Muscle of leg (tissue), 11 donors: Measurements from ENCODE around the gene EMD. TPM values are rescaled to one million over a fixed set of nuclear protein-coding genes. Genes with fewer than 3 reads are reported as not detected.
A peak's percentile ranks its signal among the peaks of the same experiment; 100 is the strongest.

ENCODE experiments used
- DNase-seq: peaks from one replicate; pipeline ENCODE4 v3.0.0; 2013
- H3K27ac ChIP-seq: one replicate; pipeline ENCODE4 v1.5.1; 2013; ENCODE audit warnings: mild to moderate bottlenecking, low read length, control low read depth
- H3K27me3 ChIP-seq: one replicate; pipeline ENCODE4 v1.6.1; 2013; ENCODE audit warnings: low read length; ENCODE audit not compliant: control insufficient read depth, insufficient read depth
- H3K36me3 ChIP-seq: one replicate; pipeline ENCODE4 v1.6.1; 2013; ENCODE audit warnings: low read length; ENCODE audit not compliant: control insufficient read depth, insufficient read depth
- H3K4me1 ChIP-seq: one replicate; pipeline ENCODE4 v1.6.1; 2013; ENCODE audit warnings: low read length; ENCODE audit not compliant: control insufficient read depth, insufficient read depth
- H3K4me3 ChIP-seq: one replicate; pipeline ENCODE4 v1.5.1; 2013; ENCODE audit warnings: low read length, control low read depth
- H3K9me3 ChIP-seq: replicated peaks from 2 replicates; pipeline ENCODE4 v1.6.1; 2013; ENCODE audit warnings: low read depth, low read length; ENCODE audit not compliant: control insufficient read depth
- WGBS: methylation state at CpG from one replicate; pipeline ENCODE4 v1.1.5; 2013; ENCODE audit warnings: missing lambda C conversion rate; ENCODE audit not compliant: insufficient coverage; 5-methylcytosine and 5-hydroxymethylcytosine counted together
- polyA plus RNA-seq, 8 donors: library from polyadenylated mRNA; unstranded; fragments of 120-200 nt; gene quantifications; one replicate each; pipeline versions ENCODE4 v1.2.1 to v1.2.3, GENCODE V29; 2013; ENCODE audit warnings: inconsistent platforms in 1 of 8, low replicate concordance in 1 of 8; ENCODE audit not compliant: insufficient read length in 8 of 8, insufficient read depth in 1 of 8
- total RNA-seq: library from RNA; stranded (reverse); fragments of 120-200 nt; gene quantifications from one replicate; pipeline ENCODE4 v1.2.4, GENCODE V29; 2013

EMD gene
- total and polyA plus RNA-seq, 9 donors = 8.7 to 66.7 (median 54.8) TPM

DNA sequence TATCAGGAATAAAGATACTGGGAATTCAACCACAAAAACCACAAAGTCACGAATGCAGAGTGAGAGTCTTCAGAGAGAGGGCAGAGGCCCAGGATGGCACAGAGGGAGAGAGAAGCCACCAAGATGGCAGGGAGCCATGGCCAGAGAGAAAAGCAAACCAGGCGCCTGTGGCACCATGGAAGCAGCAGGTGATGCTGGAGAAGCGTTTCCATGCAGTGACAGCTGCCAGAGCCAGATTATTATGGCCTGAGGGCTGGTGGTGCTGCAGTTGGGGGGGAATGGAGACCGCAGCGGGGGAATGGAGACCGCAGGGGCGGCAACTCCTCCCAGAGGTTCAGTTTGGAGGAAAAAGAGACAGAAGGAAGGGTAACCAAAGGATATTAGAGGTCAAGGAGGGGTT lies 38.1 kb downstream of the EMD start:
- Histone ChIP-seq H3K27ac (peak overlapping the region; percentile 3), H3K4me3 (no peak overlapping the region), H3K27me3 (no peaks in the 10 kb centered on the region), H3K4me1 (peaks cover 21% of the 10 kb centered on the region), H3K36me3 (peaks cover 13% of the 10 kb centered on the region), H3K9me3 (peaks cover under 1% of the 10 kb centered on the region)
- 60% methylated on average over 4 of the region's 7 CpGs for WGBS
- no peak for DNase-seq

DNA sequence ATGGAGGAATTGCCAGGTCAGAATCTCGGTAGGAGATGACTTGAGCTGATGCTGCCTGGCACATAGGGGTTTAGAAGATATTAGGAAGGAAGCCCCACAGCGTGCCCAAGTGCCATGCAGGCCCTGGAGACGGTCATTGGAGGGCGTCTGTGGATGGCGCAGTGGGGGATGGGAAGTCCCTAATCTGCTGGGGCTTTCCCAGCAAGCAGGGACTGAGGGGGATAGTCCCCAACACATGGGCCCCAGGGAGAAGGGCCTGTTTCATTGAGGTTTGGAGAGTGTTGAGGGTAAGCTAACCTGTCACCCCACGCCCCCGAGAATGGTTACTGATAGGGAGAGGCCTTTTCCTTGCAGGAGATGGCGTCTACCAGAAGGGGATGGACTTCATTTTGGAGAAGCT lies 40.1 kb downstream of the EMD start:
- H3K4me1 ChIP-seq = peaks cover 14% of the 10 kb centered on the region
- 76% methylated on average over 8 of the region's 8 CpGs for WGBS

DNA sequence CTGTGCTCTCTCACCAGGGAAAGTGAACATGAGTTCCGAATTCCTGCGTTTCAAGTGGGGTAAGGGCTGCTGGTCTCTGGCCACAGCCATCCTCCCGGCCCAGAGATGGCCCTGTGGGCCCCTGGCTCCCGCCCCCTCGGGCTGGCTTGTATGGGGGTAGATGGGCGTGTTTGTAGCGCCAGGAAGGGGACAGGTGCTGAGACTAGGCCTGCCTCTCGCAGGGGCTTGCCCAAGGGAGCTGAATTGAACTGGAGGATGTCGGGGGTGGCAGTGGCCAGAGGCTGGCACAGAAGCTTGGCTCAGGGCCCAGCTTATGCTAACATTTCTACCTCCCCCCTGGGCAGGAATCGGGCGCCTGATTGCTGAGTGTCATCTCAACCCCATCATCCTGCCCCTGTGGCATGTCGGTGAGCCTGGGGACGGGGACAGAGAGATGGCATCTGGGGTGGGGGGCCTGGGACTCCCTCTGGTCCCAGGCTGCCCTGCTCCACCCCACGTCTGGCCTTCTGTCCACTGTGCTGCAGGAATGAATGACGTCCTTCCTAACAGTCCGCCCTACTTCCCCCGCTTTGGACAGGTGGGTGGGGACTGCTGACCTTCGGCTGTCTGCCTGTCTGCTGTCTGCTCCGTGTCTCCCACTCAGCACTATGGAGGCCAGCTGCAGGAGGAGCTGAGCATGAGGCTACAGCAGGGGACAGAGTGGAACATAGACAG lies 40.8 kb downstream of the EMD start:
- H3K9me3 ChIP-seq = no peaks in the 10 kb centered on the region
- peaks cover 3% of the 10 kb centered on the region for H3K36me3 ChIP-seq
- H3K4me1 ChIP-seq = peaks cover 14% of the 10 kb centered on the region
- DNase-seq = no peak
- 72% methylated on average over 13 of the region's 19 CpGs for WGBS
- H3K27ac ChIP-seq = peak overlapping the region; percentile 4
- no peak overlapping the region for H3K4me3 ChIP-seq
- H3K27me3 ChIP-seq = no peaks in the 10 kb centered on the region

More for the DNA sequence above, 40.1 kb downstream of the EMD start:
- Histone ChIP-seq H3K36me3 (peaks cover 3% of the 10 kb centered on the region), H3K27me3 (no peaks in the 10 kb centered on the region), H3K4me3 (no peak overlapping the region), H3K9me3 (no peaks in the 10 kb centered on the region), H3K27ac (no peak overlapping the region)
- no peak for DNase-seq

DNA sequence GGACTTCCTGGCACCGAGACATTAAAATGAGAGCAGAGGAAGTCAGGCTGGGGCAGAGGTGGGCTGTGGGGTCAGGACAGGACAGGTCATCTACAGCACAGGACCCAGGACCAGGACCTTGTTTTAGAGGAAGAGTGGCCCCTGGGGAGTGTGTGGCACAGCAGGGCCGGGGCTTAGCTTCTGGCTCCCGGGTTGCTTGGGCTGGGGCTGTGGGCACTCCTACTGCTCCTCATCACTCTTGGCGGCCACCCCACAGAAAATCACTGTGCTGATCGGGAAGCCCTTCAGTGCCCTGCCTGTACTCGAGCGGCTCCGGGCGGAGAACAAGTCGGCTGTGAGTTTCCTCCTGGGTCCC lies 41.3 kb downstream of the EMD start:
- WGBS = 88% methylated on average over 10 of the region's 10 CpGs
- Histone ChIP-seq H3K27me3 (no peaks in the 10 kb centered on the region), H3K4me3 (no peak overlapping the region), H3K27ac (peak overlapping the region; percentile 4), H3K4me1 (peaks cover 14% of the 10 kb centered on the region), H3K36me3 (peaks cover 3% of the 10 kb centered on the region), H3K9me3 (no peaks in the 10 kb centered on the region)
- DNase-seq = no peak

DNA sequence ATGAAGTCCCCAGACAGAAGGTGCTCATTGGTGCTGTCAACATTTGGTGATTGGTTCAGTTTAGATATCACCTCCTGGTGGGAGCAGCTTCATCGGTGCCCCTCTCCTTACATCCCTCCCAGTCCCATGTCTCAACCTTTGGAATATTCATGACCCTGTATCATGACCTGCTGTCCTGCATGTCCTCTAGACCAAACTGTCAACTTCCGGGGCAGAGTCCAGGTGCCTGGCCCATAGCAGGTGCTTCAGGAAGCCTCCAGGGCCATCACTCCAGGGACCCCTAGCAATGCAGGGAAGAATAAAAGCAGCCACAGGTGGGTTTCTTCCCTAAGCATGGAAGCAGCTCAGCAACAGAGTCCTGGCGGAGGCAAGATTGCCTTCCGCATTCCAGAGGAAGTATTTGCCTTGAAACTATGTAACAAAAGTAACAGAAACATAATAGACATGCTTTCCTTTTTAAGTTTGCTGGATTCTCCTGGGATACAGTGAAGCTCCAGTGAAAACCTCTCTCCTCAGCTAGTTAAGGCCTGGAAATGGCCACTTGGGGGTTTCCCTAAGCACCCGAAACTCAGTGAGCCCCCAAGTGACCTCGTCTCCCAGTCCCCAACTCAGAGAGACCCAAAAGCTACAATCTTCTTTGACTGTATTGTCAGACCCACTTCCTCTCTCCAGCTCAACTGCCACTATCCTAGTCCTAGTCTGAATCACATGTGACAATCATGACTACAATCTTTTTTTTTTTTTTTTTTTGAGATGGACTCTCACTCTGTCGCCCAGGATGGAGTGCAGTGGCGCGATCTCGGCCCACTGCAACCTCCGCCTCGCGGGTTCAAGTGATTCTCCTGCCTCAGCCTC lies 48.0 kb downstream of the EMD start:
- DNase-seq = no peak

DNA sequence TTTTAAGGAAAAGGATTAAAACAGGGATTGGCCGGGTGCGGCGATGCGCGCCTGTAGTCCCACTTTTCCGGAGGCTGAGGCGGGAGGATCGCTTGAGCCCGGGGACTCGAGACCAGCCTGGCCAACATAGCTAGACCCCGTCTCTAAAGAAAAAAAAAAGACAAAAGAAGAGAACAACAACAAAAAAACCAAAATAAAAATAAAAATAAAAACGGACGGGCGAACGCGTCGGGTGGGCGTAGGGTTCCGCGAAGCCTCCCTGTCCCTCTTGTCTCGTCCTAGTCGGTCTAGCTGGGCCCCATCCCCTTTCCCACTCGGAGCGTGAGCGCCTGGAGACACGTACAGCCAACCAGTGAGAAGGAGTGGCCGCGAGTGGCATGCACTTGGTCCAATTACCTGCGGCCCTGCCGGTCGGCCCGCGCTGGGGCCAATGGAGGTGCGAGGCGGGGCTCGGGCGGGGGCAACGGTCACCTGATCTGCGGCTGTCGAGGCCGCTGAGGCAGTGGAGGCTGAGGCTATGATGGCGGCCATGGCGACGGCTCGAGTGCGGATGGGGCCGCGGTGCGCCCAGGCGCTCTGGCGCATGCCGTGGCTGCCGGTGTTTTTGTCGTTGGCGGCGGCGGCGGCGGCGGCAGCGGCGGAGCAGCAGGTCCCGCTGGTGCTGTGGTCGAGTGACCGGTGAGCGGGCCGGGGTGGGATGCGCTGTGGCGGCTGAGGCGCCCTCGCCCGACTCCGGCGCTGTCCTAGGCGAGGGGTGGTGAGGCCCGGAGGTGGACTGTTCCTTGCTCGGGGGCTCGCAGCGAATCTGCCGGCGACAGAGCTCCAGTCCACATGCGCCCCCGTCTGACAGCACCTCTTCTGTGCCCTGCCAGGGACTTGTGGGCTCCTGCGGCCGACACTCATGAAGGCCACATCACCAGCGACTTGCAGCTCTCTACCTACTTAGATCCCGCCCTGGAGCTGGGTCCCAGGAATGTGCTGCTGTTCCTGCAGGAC lies 49.4 kb downstream of the EMD start, which contains the start of gene ATP6AP1:
TSS of gene ATP6AP1 (plus strand) at position 502 of the 996 bp plus-strand sequence. CDS start at position 518, 16 bp downstream.
- peak; percentile 98 for DNase-seq
- Histone ChIP-seq H3K27me3 (no peaks in the 10 kb centered on the region), H3K27ac (peak within 1 kb of the TSS; percentile 60), H3K4me1 (peaks cover 15% of the 10 kb centered on the region), H3K4me3 (peak within 1 kb of the TSS; percentile 57), H3K9me3 (no peaks in the 10 kb centered on the region), H3K36me3 (peaks cover 21% of the 10 kb centered on the region)
- 33% methylated on average over 68 of the region's 87 CpGs for WGBS

More for the DNA sequence above, 48.0 kb downstream of the EMD start:
- peak overlapping the region; percentile 21 for H3K27ac ChIP-seq
- WGBS = 92% methylated on average over 4 of the region's 13 CpGs
- H3K27me3 ChIP-seq = no peaks in the 10 kb centered on the region
- H3K36me3 ChIP-seq = peaks cover 8% of the 10 kb centered on the region
- H3K9me3 ChIP-seq = no peaks in the 10 kb centered on the region
- H3K4me3 ChIP-seq = no peak overlapping the region
- H3K4me1 ChIP-seq = peaks cover 15% of the 10 kb centered on the region

DNA sequence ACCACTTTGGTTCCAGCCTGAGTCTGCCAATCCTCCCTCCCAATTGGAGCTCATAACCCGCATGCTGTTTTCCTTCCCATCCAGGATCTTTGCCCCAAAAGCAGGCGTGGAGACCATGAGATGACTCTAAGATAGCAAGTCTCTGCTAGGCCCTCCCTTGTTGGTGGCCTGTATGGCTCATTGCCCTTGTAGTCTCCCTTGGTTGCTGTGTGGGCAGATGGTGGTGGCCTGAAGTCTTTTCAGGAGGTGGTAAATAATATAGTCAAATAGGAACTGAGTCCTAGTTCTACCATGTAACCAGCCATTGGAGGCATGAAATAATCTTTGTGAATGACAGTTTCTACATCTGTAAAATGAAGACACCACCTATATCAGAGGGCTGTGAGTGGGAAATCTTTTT lies 50.6 kb downstream of the EMD start:
- Histone ChIP-seq H3K27me3 (no peaks in the 10 kb centered on the region), H3K27ac (no peak overlapping the region), H3K9me3 (no peaks in the 10 kb centered on the region), H3K4me1 (peaks cover 15% of the 10 kb centered on the region), H3K36me3 (peaks cover 32% of the 10 kb centered on the region), H3K4me3 (no peak overlapping the region)
- DNase-seq = no peak
- WGBS = 82% methylated on average over 1 of the region's 2 CpGs

DNA sequence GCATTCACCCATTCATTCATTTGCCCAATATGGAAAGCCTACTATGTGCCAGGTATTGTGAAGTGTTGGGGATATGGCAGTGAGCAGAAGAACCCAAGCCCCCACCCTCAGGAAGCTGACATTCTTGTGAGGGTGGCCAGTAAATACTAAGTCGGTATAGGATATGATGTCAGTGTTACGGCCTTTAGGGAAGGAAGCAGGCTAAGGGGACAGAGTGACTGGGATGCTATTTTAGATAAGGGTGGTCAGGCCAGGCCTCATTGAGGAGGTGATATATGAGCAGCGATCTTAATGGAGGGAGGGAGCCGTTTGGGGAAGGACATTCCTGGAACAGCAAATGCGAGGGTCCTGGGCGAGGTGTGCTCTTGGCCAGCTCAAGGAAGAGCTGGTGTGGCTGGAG lies 51.4 kb downstream of the EMD start:
- DNase-seq = no peak
- H3K36me3 ChIP-seq = peaks cover 40% of the 10 kb centered on the region
- no peaks in the 10 kb centered on the region for H3K27me3 ChIP-seq
- 83% methylated on average over 6 of the region's 6 CpGs for WGBS
- H3K4me3 ChIP-seq = no peak overlapping the region
- no peak overlapping the region for H3K27ac ChIP-seq
- H3K4me1 ChIP-seq = peaks cover 15% of the 10 kb centered on the region
- H3K9me3 ChIP-seq = no peaks in the 10 kb centered on the region

DNA sequence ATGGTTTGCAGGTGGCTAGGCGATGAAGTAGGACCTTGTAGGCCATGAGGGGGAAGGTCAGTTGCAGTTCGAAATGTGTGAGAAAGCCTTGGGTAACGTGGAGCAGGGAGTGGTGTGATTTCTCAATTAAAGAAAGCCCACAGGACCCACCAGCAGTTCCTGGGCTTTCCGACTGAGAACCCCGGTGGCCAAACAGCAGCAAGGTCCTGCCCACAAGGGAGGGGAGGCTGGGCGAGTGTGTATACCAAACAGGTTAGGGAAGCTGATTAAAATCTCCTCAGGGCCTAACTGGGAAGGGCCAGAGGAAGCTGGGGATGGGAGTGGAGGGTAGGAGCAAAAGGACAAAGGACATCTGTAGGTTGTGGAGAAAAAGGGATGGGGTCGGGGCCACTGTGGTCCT lies 51.8 kb downstream of the EMD start:
- 52% methylated on average over 3 of the region's 7 CpGs for WGBS
- H3K27ac ChIP-seq = no peak overlapping the region

More for the DNA sequence above, 51.8 kb downstream of the EMD start:
- peaks cover 44% of the 10 kb centered on the region for H3K36me3 ChIP-seq
- H3K9me3 ChIP-seq = no peaks in the 10 kb centered on the region
- H3K27me3 ChIP-seq = no peaks in the 10 kb centered on the region
- no peak for DNase-seq
- peaks cover 15% of the 10 kb centered on the region for H3K4me1 ChIP-seq
- no peak overlapping the region for H3K4me3 ChIP-seq
